ENCODE measurements around the gene SDC1.

GRCh38 chr2:20167356-20167755 is 57.6 kb downstream of the SDC1 start:
- TF ChIP-seq PKNOX1 (IDR thresholded peaks at IDR 0.05) (no peak), BHLHE40 (IDR thresholded peaks at IDR 0.05; ENCODE audit: borderline replicate concordance) (no peak), FOXM1 (IDR thresholded peaks at IDR 0.05; ENCODE audit: borderline replicate concordance) (no peak), LEF1 (IDR thresholded peaks at IDR 0.05; ENCODE audit: borderline replicate concordance) (no peak), TARDBP (IDR thresholded peaks at IDR 0.05) (no peak), FOXA1 (IDR thresholded peaks at IDR 0.05) (no peak), ZNF384 (IDR thresholded peaks at IDR 0.05) (no peak), L3MBTL2 (conservative IDR thresholded peaks at IDR 0.05) (no peak), SP1 (IDR thresholded peaks at IDR 0.05) (no peak), ELF4 (IDR thresholded peaks at IDR 0.05) (no peak), HDGF (IDR thresholded peaks at IDR 0.05; ENCODE audit: borderline replicate concordance) (no peak)

Measured in HEK293T (cell line).